Measurements from ENCODE around the gene ARHGAP1. TPM values are rescaled to one million over a fixed set of nuclear protein-coding genes. Genes with fewer than 3 reads are reported as not detected.

ARHGAP1 gene
- 10 to 100 TPM; 61.9 to 68.5 TPM for total RNA-seq

- DNase-seq (peak; percentile 100), ATAC-seq (peak; percentile 90)
- H3K9me3 Mint-ChIP-seq (ENCODE audit: low read depth), result no peaks in the 10 kb centered on the region
- no peaks in the 10 kb centered on the region for H3K27me3 Mint-ChIP-seq
- H3K27ac Mint-ChIP-seq, result peak within 1 kb of the TSS; percentile 92
- H3K4me3 Mint-ChIP-seq, result peak within 1 kb of the TSS; percentile 89
- CTCF ChIA-PET, result interaction anchor here (0.7 to 1.7 kb wide), 6 partner anchors 9 to 211 kb away, joined by 3 to 8 read pairs (median 4); partner anchors contain the start of genes ATG13 and HARBI1
- H3K4me1 Mint-ChIP-seq, result peaks cover 41% of the 10 kb centered on the region
- peaks cover 24% of the 10 kb centered on the region for H3K36me3 Mint-ChIP-seq
These were observed at the start of gene ARHGAP1, which contains the start of gene ZNF408 for GRCh38 chr11:46700241-46701077. ARHGAP1 (minus strand) TSS chr11:46700619; CDS start chr11:46696107, 4,512 bp downstream. ZNF408 (plus strand) TSS chr11:46701031; CDS start chr11:46701048, 17 bp downstream.

- DNase-seq (no peak), ATAC-seq (no peak)
- Mint-ChIP-seq H3K27me3 (no peaks in the 10 kb centered on the region), H3K27ac (no peak overlapping the region), H3K9me3 (ENCODE audit: low read depth) (no peaks in the 10 kb centered on the region), H3K36me3 (peaks cover 69% of the 10 kb centered on the region), H3K4me3 (no peak overlapping the region), H3K4me1 (no peaks in the 10 kb centered on the region)
- CTCF ChIA-PET, result interaction anchor here (1.0 kb wide), 1 partner anchor 61 kb away, joined by 3 read pairs; no protein-coding TSS in a partner anchor
These were observed 46.7 kb upstream of the ARHGAP1 start for GRCh38 chr11:46747150-46747549.

GRCh38 chr11:46745995-46746394 lies 45.6 kb upstream of the ARHGAP1 start:
- Mint-ChIP-seq H3K27ac (no peak overlapping the region), H3K4me3 (no peak overlapping the region), H3K36me3 (peaks cover 70% of the 10 kb centered on the region), H3K4me1 (no peaks in the 10 kb centered on the region), H3K9me3 (ENCODE audit: low read depth) (no peaks in the 10 kb centered on the region), H3K27me3 (no peaks in the 10 kb centered on the region)
- ATAC-seq (no peak), DNase-seq (no peak)
- CTCF ChIA-PET, result no interaction called here

- Mint-ChIP-seq H3K36me3 (peaks cover 64% of the 10 kb centered on the region), H3K27me3 (no peaks in the 10 kb centered on the region), H3K27ac (no peak overlapping the region), H3K9me3 (ENCODE audit: low read depth) (no peaks in the 10 kb centered on the region), H3K4me1 (no peaks in the 10 kb centered on the region), H3K4me3 (no peak overlapping the region)
- ATAC-seq, result no peak
- no peak for DNase-seq
- CTCF ChIA-PET, result no interaction called here
These were observed 44.9 kb upstream of the ARHGAP1 start for GRCh38 chr11:46745328-46745727.

GRCh38 chr11:46743693-46744339 lies 43.4 kb upstream of the ARHGAP1 start:
- CTCF ChIA-PET, result interaction anchor here (1.2 kb wide), 1 partner anchor 26 kb away, joined by 3 read pairs; no protein-coding TSS in a partner anchor
- Mint-ChIP-seq H3K36me3 (peaks cover 57% of the 10 kb centered on the region), H3K4me3 (no peak overlapping the region), H3K9me3 (ENCODE audit: low read depth) (no peaks in the 10 kb centered on the region), H3K4me1 (no peaks in the 10 kb centered on the region), H3K27ac (no peak overlapping the region), H3K27me3 (no peaks in the 10 kb centered on the region)
- no peak for DNase-seq
- no peak for ATAC-seq

- no peak for DNase-seq
- Mint-ChIP-seq H3K36me3 (peaks cover 56% of the 10 kb centered on the region), H3K27me3 (no peaks in the 10 kb centered on the region), H3K4me1 (no peaks in the 10 kb centered on the region), H3K4me3 (no peak overlapping the region), H3K27ac (no peak overlapping the region), H3K9me3 (ENCODE audit: low read depth) (no peaks in the 10 kb centered on the region)
- ATAC-seq, result no peak
- CTCF ChIA-PET, result interaction anchor here (1.2 kb wide), 1 partner anchor 27 kb away, joined by 3 read pairs; no protein-coding TSS in a partner anchor
These were observed 42.6 kb upstream of the ARHGAP1 start for GRCh38 chr11:46743043-46743442.

- no peak overlapping the region for H3K4me3 Mint-ChIP-seq
- DNase-seq (no peak), ATAC-seq (no peak)
- H3K27me3 Mint-ChIP-seq, result no peaks in the 10 kb centered on the region
- H3K36me3 Mint-ChIP-seq, result peaks cover 48% of the 10 kb centered on the region
- no peaks in the 10 kb centered on the region for H3K9me3 Mint-ChIP-seq (ENCODE audit: low read depth)
- H3K4me1 Mint-ChIP-seq, result no peaks in the 10 kb centered on the region
- no peak overlapping the region for H3K27ac Mint-ChIP-seq
- CTCF ChIA-PET, result interaction anchor here (0.6 kb wide), 1 partner anchor 287 kb away, joined by 4 read pairs; no protein-coding TSS in a partner anchor
These were observed 41.4 kb upstream of the ARHGAP1 start for GRCh38 chr11:46741600-46742484.

GRCh38 chr11:46738887-46739286 lies 38.5 kb upstream of the ARHGAP1 start:
- Mint-ChIP-seq H3K36me3 (peaks cover 23% of the 10 kb centered on the region), H3K9me3 (ENCODE audit: low read depth) (no peaks in the 10 kb centered on the region), H3K4me1 (no peaks in the 10 kb centered on the region), H3K27me3 (no peaks in the 10 kb centered on the region), H3K4me3 (no peak overlapping the region), H3K27ac (no peak overlapping the region)
- DNase-seq, result no peak
- CTCF ChIA-PET, result interaction anchor here (1.5 kb wide), 1 partner anchor 21 kb away, joined by 3 read pairs; no protein-coding TSS in a partner anchor
- ATAC-seq, result no peak

- no peak overlapping the region for H3K4me3 Mint-ChIP-seq
- H3K36me3 Mint-ChIP-seq, result peaks cover 17% of the 10 kb centered on the region
- no peak overlapping the region for H3K27ac Mint-ChIP-seq
- ATAC-seq (no peak), DNase-seq (no peak)
- no peaks in the 10 kb centered on the region for H3K27me3 Mint-ChIP-seq
- no peaks in the 10 kb centered on the region for H3K4me1 Mint-ChIP-seq
- no peaks in the 10 kb centered on the region for H3K9me3 Mint-ChIP-seq (ENCODE audit: low read depth)
- CTCF ChIA-PET, result interaction anchor here (1.5 kb wide), 1 partner anchor 22 kb away, joined by 3 read pairs; no protein-coding TSS in a partner anchor
These were observed 37.3 kb upstream of the ARHGAP1 start for GRCh38 chr11:46737699-46738098.

GRCh38 chr11:46736615-46737014 lies 36.2 kb upstream of the ARHGAP1 start:
- H3K27ac Mint-ChIP-seq, result no peak overlapping the region
- no peak for DNase-seq
- H3K27me3 Mint-ChIP-seq, result no peaks in the 10 kb centered on the region
- H3K36me3 Mint-ChIP-seq, result peaks cover 7% of the 10 kb centered on the region
- no peak for ATAC-seq
- CTCF ChIA-PET, result no interaction called here
- no peak overlapping the region for H3K4me3 Mint-ChIP-seq
- H3K9me3 Mint-ChIP-seq (ENCODE audit: low read depth), result no peaks in the 10 kb centered on the region
- no peaks in the 10 kb centered on the region for H3K4me1 Mint-ChIP-seq

- no peak for ATAC-seq
- Mint-ChIP-seq H3K9me3 (ENCODE audit: low read depth) (no peaks in the 10 kb centered on the region), H3K4me1 (no peaks in the 10 kb centered on the region), H3K36me3 (peaks cover 4% of the 10 kb centered on the region), H3K27ac (no peak overlapping the region), H3K27me3 (no peaks in the 10 kb centered on the region), H3K4me3 (no peak overlapping the region)
- CTCF ChIA-PET, result no interaction called here
- DNase-seq, result no peak
These were observed 35.7 kb upstream of the ARHGAP1 start for GRCh38 chr11:46736146-46736545.

- no peaks in the 10 kb centered on the region for H3K9me3 Mint-ChIP-seq (ENCODE audit: low read depth)
- H3K36me3 Mint-ChIP-seq, result peaks cover 1% of the 10 kb centered on the region
- no peak for ATAC-seq
- no peak overlapping the region for H3K4me3 Mint-ChIP-seq
- CTCF ChIA-PET, result no interaction called here
- DNase-seq, result no peak
- H3K4me1 Mint-ChIP-seq, result no peaks in the 10 kb centered on the region
- no peaks in the 10 kb centered on the region for H3K27me3 Mint-ChIP-seq
- H3K27ac Mint-ChIP-seq, result no peak overlapping the region
These were observed 32.8 kb upstream of the ARHGAP1 start for GRCh38 chr11:46733234-46733633.

GRCh38 chr11:46731545-46731944 lies 31.1 kb upstream of the ARHGAP1 start:
- Mint-ChIP-seq H3K27ac (no peak overlapping the region), H3K36me3 (no peaks in the 10 kb centered on the region), H3K9me3 (ENCODE audit: low read depth) (no peaks in the 10 kb centered on the region), H3K27me3 (no peaks in the 10 kb centered on the region), H3K4me1 (no peaks in the 10 kb centered on the region), H3K4me3 (no peak overlapping the region)
- CTCF ChIA-PET, result no interaction called here
- no peak for ATAC-seq
- no peak for DNase-seq
